Breast epithelium (tissue), 3 donors: ENCODE results near the gene ZNF619.

Experiments used
- CTCF ChIP-seq, 3 donors: fragments of 450-650 bp; IDR thresholded peaks; one replicate each; pipeline ENCODE4 v1.5.1; 2016 to 2017; ENCODE audit warnings: antibody characterized with exemption in 3 of 3, mild to moderate bottlenecking in 3 of 3, moderate library complexity in 3 of 3
- POLR2AphosphoS5 ChIP-seq, 3 donors: sonication (generic); formaldehyde crosslinking; IDR thresholded peaks; one replicate each; pipeline ENCODE4 v1.6.1; 2017; ENCODE audit warnings: antibody characterized with exemption in 3 of 3

- TF ChIP-seq CTCF (IDR thresholded peaks at IDR 0.05) (no peak), POLR2AphosphoS5 (IDR thresholded peaks at IDR 0.05) (no peak)
These were observed 10.2 kb downstream of the ZNF619 start for GRCh38 chr3:40487172-40487571.
